HG03442 (cell line): ENCODE data around the gene RBM19.

Source experiments
- ATAC-seq: cut with Tn5 transposase; IDR thresholded peaks from one replicate; pipeline ENCODE4 v1.9.1; 2021; ENCODE audit warnings: mild to moderate bottlenecking, moderate library complexity; ENCODE audit not compliant: unreplicated experiment

RBM19 gene

DNA sequence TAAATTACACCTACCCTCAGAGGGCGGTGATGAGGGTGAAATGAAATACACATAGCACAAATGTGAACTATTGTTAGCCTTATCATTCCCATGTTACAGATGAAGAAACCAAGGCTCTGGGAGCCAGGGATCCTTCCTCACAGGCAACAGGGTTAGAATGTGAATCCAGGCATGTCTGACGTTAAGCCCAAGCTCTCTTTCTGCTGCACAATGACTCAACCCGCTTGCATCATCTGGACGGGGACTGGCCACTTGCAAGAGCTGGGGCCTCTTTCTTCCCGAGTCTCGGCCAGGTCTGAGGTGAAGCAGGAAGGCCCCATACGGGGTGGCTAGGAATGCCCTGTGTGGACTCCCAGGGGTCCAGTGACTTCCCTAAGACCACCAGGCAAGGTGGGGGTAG, 105.2 kb downstream of the RBM19 start:
- ATAC-seq: no peak

DNA sequence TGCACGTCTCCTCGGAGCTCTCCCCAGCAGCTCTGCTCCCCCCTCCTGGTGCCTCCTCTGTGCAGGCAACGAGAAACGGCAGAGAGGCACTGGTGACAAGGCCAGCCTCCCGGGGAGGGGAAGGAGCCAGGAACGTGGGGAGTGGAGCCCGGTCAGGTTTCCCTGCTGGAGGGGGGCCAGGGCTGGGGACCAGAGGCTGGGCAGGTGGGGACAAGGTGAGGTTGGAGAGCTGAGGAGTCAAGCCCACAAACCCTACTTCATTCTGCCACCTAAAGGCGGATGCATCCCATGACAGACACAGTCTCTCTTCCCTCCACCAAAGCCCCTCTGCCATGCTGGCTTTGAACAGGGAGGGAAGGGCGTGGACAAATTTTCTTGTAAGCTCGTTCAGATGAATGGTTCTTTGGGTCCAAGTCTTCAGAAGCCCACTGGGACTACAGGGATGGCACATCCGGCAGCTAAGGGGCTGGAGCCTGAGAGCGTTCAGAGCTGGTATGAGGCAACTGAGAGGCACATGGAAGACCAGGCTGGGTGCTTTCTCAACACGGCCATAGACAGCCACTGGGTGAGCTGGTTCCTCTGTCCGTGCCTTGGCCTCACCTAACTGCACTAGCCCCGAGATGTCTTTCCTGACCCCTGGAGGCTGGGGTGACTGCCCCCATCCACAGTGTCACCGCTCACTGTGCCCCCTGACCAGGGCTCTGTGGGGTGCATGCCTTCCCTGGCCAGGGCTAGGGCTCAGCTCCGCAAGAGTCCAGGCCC, 105.9 kb downstream of the RBM19 start:
- no peak for ATAC-seq

DNA sequence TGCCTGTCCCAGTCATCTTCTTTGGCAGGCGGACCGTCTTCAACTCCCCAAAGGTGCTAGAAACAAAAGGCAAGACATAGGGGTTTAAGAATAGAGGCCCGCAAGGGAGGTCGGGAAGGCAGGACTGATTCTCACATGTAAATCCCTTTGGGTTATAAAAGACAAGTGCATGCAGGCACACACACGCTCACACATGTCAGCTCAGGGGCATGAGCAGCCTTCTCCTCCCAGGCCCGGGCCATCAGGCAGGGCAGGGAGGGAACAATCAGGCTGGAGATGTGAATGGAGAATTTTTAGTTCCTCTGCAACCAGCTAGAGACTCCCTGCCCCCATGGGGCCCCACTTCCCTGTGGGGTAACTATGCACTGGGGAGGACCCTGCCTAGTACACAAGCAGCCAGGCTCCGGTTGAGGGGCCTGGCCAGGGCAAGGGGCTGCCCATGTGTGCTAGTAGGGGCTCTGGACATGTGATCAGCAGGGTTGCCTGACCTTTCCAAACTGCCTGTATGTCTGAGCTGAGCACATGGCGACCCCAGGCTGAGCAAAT, 107.2 kb downstream of the RBM19 start:
- ATAC-seq: no peak

DNA sequence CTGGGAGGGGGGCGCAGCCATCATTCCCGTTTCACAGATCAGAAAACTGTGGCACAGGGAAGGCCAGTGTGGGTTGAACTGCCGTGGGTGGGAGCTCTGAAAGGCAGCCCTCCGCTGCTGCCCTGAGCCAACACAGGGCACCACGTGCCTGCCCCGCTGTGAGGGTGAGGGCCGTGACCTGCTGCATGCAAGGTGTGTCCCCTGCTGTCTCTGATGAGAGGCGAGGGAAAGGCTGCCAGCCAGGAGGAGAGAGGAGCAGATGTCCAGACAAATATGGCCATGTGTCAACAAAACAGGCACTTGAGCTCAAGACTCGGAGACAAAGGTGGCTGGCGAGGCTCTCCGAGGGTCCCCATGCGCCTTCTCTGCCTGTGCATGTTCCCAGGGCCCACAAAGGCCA, 108.8 kb downstream of the RBM19 start:
- no peak for ATAC-seq

DNA sequence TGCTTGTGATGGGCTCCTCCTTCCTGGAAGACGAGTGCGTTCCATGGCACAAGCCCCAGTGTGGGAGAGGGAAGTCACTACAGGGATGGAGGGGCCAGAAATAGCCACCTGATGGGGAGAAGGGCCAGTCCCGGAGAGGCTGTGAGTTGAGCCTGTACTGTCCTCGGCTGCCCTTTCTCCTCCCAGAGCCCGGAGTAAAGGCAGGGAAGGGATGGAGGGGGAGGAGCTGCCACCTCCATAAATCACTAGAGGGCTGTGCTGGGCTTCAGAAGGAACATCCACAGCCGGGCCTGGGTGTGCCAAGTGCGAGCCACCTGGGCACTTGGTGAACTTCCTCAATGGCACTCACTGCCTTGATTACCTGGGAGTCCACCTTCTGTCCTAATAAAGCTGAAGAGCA, 110.1 kb downstream of the RBM19 start:
- no peak for ATAC-seq

DNA sequence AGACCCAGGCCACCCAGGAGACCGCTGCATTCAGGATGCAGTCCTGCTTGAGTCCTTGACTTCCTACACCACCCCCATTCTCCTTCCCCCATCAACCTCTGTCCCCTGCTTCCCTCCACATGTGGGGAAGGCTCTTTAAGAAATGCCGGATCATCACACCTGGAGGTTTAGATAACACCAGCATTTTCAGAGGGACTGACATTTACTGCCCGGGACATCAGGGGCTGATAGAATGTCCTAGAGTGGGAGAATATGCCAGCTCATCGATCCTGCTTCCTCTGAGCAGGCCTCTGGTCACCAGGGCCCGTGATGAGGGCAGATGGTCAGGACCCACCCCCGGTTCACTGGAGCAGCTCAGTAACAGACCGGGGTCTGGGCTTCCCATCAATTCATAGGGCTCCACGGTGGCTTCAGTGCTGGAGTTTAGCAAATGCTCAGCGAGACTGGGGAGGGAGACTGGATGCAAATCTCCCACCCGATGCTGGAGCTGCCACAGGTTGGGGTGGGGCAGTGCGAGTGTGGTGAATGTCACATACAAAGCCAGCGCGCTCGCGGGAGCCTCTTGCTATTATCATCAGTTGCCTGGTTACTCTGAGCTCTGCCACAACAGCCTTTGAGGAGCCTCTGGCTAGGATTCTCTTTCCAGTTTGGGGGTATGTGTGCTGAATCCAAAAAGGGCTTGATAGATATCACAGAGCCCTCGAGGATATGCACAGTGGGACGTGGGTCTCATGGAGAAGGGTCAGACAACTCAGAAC, 111.6 kb downstream of the RBM19 start:
- no peak for ATAC-seq

DNA sequence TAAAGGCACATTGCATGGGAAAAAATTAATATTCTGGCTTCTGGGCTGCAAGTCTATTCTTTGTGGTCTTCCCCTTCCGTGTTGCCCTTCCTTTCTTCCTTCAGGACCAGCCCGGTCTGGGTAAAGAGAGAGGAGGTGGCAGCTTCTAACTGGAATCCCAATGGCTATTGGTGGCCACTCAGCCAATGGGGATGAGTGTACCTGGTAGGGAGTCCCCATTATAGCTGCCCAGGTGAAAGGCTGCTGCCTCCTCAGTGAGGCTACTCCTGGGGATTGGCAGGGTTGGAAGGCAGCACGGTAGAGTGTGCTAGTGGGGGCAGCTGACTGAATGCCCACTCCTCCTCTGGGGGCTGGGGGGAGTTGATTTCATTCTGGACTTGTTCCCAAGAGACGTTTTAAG, 112.6 kb downstream of the RBM19 start:
- ATAC-seq: no peak

DNA sequence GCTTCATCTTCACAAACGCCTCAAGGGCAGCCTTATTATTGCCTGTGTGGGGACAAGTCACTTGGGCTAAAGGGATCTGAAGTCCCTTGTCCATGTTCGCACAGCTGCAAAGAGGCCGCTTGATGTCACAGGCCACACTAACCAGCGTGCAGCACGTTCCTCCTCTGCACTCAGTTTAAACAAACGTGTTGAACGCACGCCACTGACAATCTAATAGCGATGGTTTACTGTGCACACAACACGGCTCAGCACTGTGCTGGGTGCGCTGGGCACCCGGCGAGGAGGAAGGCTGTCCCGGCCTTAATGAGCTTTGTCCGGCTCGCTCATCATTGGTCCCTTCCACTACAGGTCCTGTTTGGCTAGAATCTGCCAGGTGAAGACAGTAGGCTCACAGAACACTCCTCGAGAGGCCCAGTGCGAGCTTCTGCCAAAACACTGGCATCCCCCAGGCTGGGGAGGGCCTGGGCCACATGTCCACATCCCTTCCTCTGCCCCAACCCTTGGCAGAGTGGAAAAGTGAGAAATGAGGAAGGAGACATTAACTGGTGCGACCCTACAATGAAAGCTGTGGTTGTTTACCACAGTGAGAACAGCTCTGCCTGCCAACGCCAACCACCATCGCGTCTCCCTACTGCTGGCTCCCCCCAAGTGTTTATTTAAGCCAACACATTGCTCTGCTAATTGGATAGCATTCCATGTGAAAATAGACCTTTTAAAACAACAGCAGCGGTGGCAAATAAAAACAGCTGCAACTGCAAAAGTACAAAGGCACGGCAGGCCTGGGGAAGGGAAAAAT, 113.2 kb downstream of the RBM19 start:
- ATAC-seq: no peak

DNA sequence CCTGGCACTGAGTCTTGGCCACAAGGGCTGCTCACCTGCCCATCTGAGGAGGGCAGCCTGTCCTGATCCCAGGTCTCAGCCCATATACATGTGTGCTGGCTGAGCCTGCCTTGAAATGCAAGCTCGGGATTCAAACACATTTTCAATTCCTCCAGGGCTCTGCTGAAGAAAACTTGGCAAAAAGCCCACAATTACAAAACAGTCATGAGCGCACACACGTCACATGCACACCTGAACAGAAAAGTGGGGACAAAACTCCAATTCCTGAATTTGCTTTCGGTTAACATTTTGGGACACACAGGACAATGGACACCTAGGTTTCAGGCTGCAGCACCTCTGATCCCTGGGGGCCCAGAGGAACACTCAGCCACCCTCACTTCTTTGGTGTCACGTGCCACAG, 113.9 kb downstream of the RBM19 start:
- ATAC-seq: no peak

DNA sequence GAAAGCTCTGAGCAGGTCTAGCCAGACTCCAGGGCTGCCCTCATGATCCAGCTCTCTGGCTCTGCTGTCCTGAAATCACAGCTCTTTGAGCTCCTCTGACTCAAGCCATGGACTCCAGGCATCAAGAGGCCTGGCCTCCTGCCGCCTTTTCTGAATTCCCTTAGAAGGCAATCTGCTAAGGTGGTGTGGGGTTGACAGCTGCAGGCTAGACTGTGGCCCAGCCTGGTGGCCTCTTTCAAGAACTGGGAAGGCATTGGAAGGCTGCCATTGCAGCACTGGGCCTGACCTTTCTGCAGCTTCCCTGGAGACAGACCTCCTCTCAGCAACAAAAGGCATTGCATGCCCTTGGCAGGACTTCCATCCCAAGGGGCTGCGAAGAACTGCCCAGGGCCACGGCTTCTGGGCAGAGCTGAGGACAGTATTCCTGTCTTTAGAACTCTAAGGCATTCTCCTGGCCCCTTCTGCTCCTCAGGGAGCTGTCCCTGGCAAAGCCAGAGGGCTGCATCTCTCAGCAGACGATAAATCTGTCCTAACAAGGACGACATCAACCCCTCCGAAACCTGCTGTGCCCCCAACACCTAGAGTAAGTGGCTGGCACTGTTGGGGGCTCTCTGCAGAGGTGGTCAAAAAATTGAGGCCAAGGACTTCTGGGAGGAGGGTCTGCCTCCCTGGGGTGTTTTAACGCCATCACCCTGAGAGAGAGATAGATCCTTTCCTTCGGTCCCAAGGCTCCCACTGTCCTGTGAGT, 115.6 kb downstream of the RBM19 start:
- no peak for ATAC-seq

DNA sequence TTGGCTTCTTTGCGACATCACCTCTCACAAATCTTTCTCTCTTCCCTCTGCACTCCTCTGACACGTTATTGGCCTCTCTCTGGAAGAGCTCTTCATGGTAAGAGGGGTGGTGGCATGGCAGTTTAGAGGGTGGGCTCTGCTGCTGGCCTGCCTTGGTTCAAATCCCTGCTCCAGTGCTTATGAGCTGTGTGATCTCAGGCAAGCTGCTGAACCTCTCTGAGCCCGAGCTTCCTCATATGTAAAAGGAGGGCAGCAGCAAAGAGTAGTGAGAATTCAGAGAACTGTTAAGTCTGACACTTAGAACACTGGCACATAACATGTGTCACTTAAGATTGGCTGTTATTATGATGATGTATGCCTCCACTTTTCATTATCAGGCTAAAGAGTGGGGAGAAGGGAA, 118.3 kb downstream of the RBM19 start:
- no peak for ATAC-seq

DNA sequence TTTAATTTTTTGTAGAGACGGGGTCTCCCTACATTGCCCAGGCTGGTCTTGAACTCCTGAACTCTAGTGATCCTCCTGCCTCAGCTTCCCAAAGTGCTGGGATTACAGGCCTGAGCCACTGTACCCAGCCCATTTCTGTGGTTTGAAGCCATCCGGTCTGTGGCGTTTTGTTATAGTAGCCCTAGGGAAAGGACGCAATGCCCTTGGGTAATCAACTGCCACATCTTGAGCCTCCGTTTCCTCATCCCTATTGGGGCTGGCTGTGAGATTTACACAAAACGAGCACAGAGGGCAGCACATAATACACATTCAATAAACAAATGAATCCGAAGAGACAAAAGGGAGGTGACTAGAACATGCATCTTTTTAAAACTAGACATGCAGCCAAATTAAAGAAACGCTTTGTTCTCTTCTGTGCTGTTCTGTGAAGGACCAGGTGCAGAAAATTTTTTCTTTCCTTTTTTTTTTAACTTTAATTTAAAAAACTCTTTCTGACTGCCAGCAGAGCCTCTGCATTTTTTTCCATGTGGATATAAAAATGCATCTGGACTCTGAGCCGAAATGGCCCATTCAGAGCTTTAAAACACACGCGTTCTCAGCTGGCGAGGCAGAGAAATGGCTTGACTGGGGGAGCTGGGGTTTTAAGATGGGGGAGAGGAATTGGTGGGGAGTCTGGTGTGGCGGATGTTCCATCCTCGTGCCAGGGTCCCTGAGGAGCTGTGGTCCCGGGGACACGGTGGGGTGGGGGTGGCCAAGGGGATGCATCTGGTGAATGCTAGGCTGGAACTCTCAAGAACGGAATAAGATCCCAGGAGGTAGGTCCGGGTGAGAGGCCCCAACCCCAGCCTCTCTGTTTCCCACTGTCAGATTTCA, 119.0 kb downstream of the RBM19 start:
- ATAC-seq: no peak

DNA sequence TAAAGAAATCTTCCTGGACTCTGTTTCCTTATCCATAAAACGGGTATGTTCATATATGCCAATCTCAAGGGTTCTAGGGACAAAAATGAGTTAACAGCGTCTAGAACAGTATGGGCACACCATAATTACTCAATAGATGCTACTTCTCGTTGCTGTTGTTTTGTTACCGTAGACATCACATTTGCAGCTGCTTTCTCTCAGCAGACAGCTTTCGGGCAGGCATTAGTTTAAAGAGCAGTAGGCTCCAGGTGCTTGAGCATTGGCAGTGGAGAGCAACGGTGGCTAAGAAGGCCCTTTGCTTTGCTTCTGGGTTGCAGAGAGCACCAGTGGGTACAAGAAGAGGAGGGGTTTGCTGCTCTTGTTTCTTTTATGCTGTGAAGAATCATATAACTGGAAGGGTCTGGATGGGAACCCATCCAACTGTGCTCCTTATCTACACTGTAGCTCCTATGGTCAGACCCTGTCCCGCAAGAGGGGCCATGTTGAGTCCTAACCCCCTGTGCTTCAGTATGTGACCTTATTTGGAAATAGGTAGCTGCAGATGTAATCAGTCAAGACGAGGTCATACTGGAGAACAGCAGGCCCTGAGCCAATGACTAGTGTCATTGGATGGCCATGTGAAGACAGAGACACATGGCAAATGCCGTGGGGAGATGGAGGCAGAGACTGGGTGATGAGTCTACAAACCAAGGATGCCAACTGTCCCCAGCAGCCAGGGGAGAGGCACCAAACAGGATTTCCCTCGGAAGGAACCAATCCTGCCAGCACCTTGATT, 120.0 kb downstream of the RBM19 start:
- no peak for ATAC-seq

DNA sequence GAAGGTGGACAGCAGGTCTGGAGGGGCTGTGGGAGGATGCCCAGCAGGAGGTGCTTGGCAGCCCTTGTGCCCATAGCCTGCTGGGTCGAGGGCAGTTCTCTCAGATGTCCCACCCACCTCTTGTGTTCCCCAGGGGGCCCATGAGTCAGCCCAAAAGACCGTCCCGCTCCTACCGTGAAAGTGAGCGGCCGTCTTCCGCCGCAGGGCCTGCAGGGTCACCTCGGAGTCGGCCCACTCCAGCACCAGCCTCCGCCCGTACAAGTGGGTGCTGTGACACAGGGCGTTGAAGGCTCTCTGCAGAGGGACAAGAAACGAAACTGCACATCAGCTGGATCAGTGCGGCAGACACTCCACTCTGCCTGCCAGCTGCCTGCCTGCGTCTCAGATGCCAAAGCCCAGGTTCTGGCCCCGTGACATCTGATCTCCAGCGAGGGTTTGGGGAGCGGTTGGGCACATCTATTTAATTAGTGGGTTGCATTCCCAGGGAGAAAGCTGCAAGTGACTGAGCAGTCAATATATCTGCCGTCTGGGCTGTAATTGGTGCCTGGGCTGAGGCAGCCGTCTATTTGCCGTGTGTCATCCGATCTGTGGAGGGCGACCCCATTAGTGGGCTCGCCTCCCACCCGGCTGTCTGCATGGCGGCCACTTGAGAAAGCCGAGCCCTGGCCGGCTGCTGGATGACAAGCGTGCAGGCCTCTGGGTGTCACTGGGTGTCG, 121.5 kb downstream of the RBM19 start:
- no peak for ATAC-seq

DNA sequence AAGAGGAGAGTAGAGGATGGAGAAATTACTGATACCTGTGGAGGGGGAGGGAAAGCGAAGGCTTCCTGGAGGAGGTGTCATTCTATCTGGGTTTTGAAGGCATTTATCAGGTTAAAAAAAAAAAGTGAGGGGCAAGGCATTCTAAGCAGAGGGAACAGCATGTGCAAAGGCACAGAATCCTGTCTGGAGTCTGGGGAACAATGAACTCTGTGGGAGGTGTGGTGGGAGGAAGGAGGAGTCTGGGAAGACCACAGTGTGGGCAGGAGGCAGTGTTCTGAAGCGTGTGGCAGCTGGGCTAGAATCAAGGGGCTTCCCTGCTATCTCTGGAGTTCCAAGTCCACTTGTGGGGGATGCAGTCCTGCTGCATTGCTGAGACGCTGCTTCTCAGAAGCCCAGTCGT, 123.4 kb downstream of the RBM19 start:
- ATAC-seq: no peak

DNA sequence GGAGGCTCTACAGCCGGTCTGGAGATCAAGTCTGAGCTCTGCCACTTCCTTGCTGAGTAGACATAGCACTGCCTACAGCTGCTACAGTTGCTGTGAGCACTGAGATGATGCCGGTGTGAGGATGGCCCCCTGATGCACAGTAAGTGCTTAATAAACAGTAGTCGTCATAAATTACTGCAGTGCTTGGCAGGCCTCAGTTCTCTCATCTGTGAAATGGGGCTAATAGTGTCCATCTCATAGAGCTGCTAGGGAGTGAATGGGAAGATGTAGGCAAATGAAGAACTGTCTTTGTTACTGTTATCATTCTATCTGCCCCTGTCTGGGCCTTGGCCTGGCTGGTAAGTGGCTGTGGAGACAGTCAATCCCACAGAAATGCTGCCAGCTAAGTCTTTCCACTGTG, 124.3 kb downstream of the RBM19 start:
- no peak for ATAC-seq

DNA sequence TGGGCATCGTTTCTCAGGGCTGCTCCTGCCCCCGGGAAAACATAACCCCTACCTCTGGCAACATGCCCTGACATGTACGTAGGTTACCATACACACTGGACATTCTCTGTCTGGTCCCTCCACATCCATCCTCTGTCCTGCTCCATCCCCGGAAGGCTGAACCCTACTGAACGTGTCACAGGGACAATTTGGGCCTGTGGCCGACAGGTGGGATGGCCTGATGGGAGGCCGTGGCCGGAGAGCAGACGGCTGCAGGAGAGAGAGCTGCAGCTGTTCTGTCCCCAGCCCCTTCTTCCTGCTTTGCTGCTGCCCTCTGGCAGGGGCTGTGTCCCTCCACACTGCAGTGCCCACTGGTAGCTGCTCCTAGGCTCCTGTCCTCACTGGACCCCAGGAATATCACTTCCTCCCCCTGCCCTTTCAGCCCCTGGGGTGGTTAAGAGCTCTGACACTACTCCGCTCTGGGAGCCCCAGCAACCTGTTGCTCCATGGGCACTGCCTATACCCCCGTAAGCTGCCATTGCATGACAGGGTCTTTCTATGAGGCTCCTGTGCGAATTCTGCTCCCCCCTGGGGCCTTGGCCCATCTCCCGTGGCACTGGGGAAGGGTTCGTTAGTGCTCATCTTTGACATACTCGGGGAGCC, 125.6 kb downstream of the RBM19 start:
- ATAC-seq: no peak

DNA sequence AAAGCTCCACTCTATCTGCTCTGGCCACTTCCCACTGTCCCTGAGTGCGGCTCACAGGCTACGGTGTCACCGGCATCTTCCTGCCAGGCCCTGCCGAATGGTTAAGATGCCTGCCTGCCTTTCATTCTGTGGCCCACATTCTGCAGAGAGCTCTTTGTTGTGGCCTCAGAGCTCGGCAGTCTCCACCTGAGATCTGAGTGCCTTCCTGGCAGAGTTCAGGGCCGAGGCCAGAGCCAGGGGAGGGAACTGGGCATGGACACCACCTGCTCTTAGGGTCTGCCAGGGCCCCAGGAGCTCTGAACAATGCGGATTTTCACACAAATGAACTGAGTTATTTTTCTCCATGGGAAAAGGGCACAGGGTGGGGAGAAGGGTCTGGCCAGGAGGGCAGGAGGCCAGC, 127.2 kb downstream of the RBM19 start:
- no peak for ATAC-seq
